SK-MEL-5 (cell line): ENCODE results near the gene KRTAP5-6. TPM values are rescaled to one million over a fixed set of nuclear protein-coding genes. Genes with fewer than 3 reads are reported as not detected.
A peak's percentile ranks its signal among the peaks of the same experiment; 100 is the strongest.

Source experiments
- DNase-seq: peaks from one replicate; pipeline ENCODE4 v3.0.0-alpha.2; 2016; ENCODE audit warnings: low read depth, low spot score
- in situ Hi-C: cut with HindIII; loops from 2 replicates; pipeline ENCODE4 v1.10.0; 2016; ENCODE audit warnings: low sequenced_read_pairs, high pct_unique_total_duplicates, low pct_unique_long_range_greater_than_20kb
- total RNA-seq: library from RNA; depleted of rRNA; stranded (reverse); fragments of >200 nt; shearing (Covaris generic); gene quantifications from 2 replicates; pipeline ENCODE4 v1.2.3, GENCODE V29; 2014

KRTAP5-6 gene
- total RNA-seq, 1 experiment from 2014 or later: not detected

DNA sequence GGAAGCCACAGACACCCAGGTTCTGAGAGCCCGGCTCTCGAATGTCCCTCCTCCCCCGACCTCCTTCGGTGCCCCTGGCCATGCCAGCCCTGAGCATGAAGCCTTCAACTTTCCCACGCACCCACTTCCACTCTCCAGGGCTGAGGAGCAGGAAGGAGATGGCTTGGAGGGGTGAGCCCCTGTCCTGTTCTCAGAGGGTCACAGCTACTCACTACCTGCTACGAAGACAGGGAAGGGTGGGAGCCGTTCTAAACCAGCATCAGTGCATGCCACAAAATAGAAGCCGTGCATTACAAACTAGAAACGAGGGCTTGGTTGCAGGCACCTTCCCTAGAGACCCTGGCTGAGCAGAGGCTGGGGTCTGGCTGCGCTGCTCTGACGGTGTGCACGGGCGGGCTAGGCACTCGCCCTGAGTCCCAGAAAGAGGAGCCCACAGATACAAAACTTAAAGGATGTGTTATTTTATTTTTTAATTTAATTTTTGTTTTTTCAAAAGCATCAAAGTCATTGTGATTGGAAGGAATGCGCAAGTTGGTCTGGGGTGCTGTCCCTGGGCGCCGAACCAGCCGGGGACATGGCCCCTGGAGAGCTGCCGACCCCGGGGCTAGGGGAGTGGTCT is 4.2 kb upstream of the KRTAP5-6 start:
- in situ Hi-C loops: no loop called here
- DNase-seq: no peak

DNA sequence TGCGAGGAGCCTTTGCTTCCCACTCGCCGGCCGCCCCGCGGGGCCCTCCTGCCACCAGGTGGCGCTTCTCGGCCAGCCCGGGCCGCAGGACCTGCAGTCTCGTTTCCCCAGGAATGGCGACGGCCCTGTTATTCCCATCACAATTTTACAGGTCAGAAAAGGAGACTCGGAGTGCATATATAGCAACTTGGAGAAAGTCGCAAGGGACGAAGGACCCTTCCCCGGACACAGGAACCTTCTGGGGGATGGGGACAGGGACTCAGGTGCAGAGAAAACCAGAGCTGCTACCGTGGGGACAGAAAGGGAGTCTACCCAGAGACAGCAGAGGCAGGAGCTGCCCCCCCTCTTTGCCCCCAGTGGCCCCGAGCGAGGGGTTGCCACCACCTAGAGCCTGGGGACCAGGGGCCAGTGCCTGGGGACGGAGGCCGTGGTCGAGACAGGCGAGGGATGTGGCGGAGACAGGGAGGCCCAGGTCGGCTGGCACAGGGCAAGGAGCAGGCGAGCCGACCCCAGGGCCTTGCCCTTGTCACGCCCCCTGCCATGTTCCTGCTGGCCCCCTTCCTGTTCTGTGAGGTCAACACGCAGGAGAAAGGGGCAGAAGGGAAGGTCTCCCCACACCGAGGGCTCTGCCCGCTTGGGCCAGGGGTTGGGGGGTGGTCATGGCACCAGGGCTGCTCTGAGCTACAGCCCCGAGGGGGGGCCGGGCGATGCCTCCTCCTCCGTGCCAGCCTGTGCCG is 3.5 kb upstream of the KRTAP5-6 start:
- DNase-seq: peak; percentile 69
- in situ Hi-C loops: no loop called here

DNA sequence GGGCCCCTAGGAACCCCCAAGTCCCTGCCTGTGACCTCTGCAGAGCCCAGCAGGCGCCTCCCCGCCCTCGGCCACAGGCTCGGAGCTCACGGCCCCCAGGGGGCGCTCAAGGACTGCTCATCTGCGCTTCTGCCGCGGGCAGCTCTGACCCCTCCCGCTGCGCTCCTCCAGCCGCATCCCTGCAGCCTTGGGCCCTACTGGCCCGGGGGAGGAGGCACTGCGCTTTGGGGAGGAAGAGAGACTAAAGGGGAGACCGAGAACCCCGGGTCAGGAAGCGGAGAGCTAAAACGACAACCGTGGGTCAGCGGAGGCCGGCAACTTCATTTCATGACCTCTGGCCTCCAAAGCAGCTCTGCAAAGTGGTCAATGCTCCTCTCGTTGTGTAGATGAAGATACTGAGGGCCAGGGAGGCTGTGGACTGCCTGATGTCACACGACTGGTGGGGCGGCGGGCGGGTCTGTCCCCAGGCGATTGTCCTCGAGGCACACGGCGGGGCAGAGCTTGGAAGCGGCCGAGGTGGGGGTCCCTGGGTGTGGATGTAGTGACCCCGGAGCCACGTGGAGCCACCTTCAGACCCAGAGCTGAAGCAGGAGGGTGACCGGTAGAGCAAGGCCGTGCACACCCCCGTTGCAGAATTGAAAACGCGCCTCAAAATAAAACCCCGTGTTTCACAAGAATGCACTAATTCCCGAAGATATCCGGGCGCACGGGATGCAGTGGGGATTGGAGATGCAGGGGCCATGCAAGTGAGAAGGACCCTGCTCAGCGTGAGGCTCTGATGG is 2.7 kb upstream of the KRTAP5-6 start:
- peak; percentile 73 for DNase-seq
- in situ Hi-C loops: no loop called here

DNA sequence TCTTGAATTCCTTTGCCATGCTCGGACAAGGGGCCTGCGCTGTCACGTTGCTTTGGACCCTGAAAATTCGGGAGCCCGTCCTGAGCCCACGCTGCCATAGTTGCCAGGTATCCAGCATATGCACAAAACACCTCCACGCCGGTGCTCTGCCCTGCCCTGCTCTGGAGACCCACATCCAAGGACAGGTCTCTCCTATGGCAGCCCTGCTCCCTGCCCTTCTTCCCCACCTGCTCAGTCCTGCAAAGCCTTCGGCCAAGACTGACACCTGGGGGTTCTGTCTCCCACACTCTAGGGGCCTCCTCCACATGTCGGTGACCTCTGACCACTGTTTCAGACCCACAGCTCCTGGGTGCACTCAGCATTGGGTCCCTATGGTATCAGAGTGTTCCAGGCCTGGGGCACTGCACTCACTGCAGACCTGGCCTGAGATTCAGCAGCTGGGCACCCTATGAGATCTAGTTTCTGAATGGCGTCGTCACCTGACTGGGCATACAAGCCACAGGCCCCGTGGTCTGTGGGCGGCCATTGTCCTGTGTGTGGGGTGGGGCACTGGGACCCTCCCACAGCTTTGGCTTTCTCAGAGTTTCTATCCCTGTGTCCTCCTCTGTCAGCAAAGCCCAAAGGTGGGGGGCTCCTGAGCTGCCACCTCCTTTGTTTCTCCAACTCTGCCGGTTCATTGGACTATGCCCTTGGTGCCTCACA is 2.0 kb upstream of the KRTAP5-6 start:
- in situ Hi-C loops: no loop called here
- no peak for DNase-seq

DNA sequence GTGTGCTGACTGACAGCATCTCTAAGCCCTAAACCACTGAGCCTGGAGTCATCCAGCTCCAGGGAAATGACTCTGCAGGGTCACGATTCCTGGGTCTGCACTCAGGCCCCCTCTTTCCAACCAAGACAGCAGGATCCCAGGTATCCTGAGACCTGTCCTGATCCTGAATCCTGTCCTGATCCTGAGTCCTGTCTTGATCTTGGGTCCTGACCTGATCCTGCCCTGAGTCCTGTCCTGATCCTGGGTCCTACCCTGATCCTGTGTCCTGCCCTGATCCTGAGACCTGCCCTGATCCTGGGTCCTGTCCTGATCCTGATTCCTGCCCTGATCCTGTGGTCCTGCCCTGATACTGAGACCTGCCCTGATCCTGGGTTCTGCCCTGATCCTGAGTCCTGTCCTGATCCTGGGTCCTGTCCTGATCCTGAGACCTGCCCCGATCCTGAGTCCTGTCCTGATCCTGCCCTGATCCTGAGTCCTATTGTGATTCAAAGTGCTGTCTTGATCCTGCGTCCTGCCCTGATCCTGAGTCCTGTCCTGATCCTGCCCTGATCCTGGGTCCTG is 1.4 kb upstream of the KRTAP5-6 start:
- in situ Hi-C loops: no loop called here
- DNase-seq: no peak

DNA sequence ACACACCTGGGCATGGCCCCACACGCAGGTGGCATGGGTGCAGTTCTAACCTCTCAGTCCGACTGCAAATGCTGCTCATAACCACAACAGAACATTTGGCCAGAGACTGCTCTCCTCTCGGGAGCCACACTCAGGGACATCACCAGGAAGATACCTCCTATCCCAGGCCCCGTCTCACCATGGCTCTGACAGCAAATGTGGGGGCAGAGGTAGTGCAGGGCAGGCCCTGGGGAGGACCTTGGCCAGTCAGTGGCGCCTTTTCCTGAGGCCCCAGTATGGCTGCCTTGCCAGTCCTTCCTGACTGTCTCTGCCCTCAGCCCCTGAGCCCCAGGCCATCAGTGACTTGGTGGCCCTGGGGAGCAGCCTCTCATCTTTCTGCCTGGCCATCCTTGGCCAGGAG is 2.8 kb downstream of the KRTAP5-6 start:
- no peak for DNase-seq
- in situ Hi-C loops: no loop called here

DNA sequence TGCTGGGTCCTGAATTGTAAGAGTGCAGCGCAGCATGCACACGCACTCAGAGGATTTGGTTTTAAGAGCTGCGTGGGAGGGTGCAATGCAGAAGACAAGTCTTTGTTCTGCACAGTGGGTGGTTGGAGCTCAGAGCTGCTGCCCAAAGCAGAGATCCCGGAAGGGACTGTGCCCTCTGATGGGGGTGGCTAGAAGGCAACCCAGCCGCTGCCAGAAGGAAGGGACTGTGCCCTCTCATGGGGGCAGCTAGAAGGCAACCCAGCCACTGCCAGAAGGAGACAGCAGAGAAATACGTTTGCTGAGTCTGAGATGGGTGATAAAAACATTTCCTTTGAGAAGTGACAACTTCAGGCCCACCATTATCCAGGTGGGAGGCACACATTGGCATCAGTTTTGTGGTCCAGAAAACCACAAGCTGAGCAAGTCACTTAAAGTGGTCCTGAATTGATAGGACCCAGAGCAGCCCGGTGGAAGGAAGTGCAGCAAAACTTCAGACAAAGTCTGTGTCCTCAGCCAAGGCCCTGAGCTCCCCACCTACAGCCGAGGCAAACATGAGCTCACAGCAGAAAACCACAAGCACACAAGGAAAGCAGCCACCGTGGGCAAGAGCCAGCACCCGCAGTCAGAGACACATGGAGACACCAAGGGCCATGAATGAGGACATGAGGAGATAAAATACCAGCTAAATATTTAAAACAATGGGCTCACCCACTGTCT is 4.3 kb downstream of the KRTAP5-6 start:
- in situ Hi-C loops: no loop called here
- DNase-seq: peak; percentile 51

DNA sequence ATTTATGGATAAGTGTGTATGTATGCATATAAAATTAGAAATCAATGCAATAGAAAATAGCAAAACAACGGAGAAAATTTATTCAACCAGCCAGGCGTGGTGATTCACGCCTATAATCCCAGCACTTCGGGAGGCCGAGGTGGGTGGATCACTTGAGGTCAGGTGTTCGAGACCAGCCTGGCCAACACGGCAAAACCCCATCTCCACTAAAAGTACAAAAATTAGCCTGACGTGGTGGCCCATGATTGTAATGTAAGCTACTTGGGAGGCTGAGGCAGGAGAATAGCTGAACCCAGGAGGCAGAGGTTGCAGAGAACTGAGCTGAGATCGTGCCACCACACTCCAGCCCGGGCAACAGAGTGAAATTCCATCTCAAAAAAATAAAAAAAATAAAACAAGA is 5.5 kb downstream of the KRTAP5-6 start:
- in situ Hi-C loops: no loop called here
- DNase-seq: no peak

DNA sequence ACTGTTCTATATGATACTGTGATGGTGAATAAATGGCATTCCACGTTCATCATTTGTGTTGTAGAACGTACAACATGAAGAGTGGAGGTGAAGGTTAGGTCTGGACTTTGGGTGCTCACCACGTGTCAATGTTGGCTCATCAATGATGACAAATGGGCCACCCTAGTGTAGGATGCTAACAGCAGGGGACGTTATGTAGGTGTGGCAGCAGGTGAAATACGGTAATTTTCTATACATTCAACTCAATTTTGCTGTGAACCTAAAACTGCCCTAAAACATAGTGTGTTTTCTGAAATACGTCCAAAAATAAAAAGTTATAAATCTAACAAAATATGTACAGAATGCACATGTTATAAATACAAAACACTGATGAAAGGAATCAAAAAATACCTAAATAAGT is 6.2 kb downstream of the KRTAP5-6 start:
- in situ Hi-C loops: no loop called here

DNA sequence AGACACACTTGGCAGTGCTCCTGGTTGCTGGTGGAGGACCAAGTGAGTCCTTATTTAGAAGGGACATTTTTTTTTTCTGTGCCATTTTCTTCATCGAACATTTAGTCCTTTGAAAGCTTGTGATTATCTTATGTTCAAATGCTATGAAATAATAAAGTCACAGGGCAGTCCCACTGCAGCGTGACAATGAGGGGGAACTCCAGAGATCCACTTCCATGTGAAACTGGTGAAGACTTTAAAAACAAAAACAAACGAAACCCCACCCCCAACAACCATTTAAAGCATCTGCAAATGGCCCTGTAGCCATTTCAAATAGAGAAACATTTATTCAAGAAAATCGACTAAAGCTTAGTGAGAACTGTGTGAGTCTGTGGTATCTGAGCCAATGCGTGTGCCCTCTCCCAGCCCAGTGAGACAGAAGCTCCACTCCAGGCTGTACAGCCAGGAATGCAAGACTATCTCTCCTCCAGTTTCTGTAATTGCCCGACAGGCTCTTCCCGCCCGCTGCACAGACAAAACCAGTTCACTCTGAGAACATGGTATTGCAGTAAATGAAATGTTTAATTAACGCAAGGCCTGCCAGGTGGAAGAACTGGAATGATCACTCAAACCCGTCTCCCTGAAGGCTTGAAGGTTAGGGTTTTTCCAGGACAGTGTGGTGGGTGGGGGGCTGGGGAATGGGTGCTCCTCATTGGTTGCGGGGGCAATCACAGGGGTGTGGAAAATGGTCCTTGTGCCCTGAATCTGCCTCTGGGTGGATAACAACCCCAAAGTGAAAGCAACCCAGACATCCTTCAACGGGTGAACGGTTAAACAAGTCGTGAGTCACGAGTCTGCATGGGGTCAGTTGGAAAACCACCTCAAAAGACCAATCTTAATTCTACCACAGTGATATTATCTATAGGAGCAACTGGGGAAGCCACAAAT is 8.4 kb downstream of the KRTAP5-6 start:
- DNase-seq: no peak
- in situ Hi-C loops: no loop called here

More for the DNA sequence above, 6.2 kb downstream of the KRTAP5-6 start:
- no peak for DNase-seq

DNA sequence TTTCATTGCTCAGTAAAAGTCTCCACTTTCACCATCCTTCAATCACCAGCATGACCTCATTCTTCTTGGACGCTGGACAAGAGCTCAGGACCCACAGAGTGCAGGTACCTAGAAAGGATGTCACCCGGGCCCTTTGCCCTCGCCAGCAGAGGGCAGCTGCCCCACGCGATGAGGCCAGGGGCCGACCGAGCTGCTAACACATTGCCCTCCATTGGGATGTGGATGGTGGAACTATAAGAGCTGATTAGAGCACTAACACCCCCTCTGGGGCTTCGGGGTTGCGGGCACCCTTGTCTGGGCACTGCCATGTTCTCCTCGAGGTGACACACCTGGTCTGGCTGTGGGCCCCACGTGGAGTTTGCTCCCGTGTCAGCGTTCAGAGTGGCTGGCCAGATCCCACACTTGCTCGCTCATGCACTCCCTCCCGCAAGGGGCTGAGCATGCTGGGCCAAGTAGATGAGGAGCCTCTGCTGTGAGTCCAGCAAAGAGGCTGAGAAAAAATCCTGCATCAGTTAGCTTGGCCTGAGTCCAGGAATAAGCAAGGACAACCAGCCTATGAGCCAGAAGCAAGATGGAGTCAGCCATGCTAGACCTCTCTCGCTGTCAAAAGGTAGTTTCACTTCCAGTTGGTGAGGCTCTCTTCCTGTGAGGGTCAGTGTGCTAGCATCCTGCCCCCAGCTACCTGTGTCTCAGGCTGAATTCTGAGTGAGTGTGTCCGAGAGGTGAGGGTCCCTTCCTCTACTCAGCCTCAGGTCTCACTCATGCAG is 9.8 kb downstream of the KRTAP5-6 start:
- DNase-seq: peak; percentile 48
- in situ Hi-C loops: no loop called here

DNA sequence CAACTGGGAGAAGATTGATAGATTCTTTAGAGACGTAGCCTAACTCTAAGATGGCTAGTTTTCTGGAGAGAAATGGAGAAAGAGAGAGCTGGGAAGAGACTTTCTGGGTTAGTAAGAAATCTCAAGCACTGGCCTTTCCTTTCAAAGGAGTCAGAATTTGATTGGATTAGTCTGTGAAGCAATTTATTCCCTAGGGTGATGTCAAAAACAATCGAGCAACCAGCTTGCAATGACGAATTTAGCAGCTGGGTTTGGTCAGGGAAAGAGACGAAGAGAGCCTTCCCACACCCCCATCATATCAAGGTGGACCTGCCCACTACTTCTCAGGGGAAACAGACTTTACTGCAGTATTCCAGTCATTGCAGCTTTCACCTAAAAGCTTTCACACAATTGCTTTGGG is 10.8 kb downstream of the KRTAP5-6 start:
- no peak for DNase-seq
- in situ Hi-C loops: no loop called here

DNA sequence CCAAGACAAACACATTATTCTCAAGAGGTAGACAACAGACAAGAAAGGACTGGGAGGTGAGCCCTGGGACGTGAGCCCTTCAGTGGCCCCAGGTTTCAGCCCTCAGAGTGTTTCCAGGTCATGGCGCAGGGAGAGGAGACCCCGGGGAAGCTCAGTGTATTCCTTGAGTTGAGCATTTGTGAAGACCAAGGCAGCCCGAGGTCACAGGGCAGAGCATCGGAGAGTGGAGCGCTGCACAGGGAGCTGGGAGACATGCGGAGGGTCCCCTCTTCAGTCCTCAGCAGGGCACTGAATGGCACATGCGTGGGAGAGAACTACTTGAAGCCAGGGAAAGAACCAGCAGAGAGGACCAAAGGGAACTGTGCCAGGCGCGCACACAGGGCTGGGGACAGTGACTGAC is 11.7 kb downstream of the KRTAP5-6 start:
- no peak for DNase-seq
- in situ Hi-C loops: no loop called here

DNA sequence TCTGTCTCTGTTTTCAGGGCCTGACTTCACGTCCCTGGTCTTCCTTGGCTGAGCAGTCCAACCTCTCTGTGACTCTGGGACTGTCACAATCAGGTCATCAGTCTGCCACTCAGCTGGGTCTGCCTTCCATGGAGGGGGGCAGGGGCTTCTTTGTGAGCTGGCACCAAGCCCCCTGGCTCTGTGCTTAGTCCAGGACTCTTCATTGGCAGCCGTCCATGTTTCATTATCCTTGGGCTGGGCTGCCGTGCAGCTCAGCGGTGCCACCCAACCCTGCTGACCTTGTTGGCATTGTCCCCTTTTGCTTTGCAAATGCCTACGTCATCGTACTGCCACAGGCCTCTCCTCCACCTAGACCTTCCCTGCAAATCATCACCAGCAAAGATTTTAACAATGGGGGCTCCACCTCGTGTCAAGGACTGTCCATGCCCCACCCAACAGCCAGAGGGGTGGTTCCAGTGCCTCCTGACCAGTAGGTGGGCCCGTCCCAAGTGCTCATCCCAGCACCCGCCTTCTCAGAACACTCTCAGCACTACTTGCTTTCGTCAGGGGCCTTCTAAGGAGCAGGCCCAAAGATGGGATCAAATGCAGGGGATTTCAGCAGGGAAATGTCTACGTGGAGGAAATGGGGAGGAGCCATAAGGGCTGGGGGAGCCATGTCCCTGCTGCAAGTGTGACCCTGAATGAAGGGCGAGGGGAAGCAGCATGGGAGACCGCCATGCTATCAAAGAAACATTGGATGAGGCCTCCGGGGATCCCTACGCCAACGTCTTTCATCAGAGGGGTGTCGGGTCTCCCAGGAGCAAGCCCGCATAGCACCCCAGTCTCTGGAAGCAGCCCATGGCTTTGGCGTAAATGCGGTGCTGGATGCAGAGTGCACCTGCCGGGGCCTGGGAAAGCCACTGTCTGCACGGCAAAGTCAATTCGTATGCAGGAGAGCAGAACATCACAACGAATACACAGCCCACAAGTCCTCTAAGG is 18.2 kb downstream of the KRTAP5-6 start:
- no peak for DNase-seq
- in situ Hi-C loops: no loop called here

DNA sequence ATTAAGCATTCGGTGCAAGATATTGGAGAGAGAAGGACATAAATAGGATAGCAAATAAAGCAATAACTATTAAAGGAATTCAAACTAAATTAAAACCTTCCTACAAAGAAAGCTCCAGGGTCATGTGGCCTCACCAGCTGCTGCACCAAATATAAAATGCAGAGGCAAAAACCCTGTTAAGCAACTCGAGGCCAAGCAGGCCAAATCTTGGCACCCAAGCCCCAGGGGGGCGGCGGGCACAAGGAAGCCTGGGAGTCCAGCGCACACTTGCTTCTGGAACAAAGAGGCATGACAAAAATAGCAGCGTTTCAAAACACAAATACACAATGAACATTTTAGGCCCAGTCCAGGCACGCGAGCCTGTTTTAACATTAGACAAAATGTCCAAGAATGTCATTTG is 20.8 kb downstream of the KRTAP5-6 start:
- in situ Hi-C loops: no loop called here
- DNase-seq: no peak
